Raji (cell line): Measurements from ENCODE around the gene LINC01488.

Experiments used
- POLR2A ChIP-seq: IDR thresholded peaks from 2 replicates; pipeline ENCODE4 v1.6.1; 2011; ENCODE audit warnings: low read depth, low read length, control low read depth; ENCODE audit not compliant: insufficient read depth

Gene LINC01488

GRCh38 chr11:69526453-69526810, 45.0 kb downstream of the LINC01488 start:
- TF ChIP-seq POLR2A: no peak

GRCh38 chr11:69529001-69529400, 47.5 kb downstream of the LINC01488 start:
- no peak for TF ChIP-seq POLR2A

- no peak for TF ChIP-seq POLR2A
Measured at GRCh38 chr11:69530278-69531070, 49.0 kb downstream of the LINC01488 start.

GRCh38 chr11:69531071-69531716, 49.7 kb downstream of the LINC01488 start:
- TF ChIP-seq POLR2A: no peak

GRCh38 chr11:69531717-69532088, 50.2 kb downstream of the LINC01488 start:
- TF ChIP-seq POLR2A: no peak

- TF ChIP-seq POLR2A: no peak
Measured at GRCh38 chr11:69533296-69534165, 52.1 kb downstream of the LINC01488 start.

- no peak for TF ChIP-seq POLR2A
Measured at GRCh38 chr11:69534166-69534530, 52.7 kb downstream of the LINC01488 start.

GRCh38 chr11:69535908-69536307, 54.4 kb downstream of the LINC01488 start:
- TF ChIP-seq POLR2A: no peak

GRCh38 chr11:69536406-69536805, 54.9 kb downstream of the LINC01488 start:
- TF ChIP-seq POLR2A: no peak

- no peak for TF ChIP-seq POLR2A
Measured at GRCh38 chr11:69537126-69537525, 55.7 kb downstream of the LINC01488 start.

GRCh38 chr11:69537855-69538640, 56.6 kb downstream of the LINC01488 start:
- no peak for TF ChIP-seq POLR2A

- no peak for TF ChIP-seq POLR2A
Measured at GRCh38 chr11:69538854-69539253, 57.4 kb downstream of the LINC01488 start.

GRCh38 chr11:69539416-69540117, 58.1 kb downstream of the LINC01488 start:
- no peak for TF ChIP-seq POLR2A
